Measurements from ENCODE around the gene STX11. TPM values are rescaled to one million over a fixed set of nuclear protein-coding genes. Genes with fewer than 3 reads are reported as not detected.

STX11 gene
- total RNA-seq = 10 to 100 TPM in 2 of 4 donors, 1 to 10 TPM in 2; 9.3 to 15.4 (median 11.2) TPM

DNA sequence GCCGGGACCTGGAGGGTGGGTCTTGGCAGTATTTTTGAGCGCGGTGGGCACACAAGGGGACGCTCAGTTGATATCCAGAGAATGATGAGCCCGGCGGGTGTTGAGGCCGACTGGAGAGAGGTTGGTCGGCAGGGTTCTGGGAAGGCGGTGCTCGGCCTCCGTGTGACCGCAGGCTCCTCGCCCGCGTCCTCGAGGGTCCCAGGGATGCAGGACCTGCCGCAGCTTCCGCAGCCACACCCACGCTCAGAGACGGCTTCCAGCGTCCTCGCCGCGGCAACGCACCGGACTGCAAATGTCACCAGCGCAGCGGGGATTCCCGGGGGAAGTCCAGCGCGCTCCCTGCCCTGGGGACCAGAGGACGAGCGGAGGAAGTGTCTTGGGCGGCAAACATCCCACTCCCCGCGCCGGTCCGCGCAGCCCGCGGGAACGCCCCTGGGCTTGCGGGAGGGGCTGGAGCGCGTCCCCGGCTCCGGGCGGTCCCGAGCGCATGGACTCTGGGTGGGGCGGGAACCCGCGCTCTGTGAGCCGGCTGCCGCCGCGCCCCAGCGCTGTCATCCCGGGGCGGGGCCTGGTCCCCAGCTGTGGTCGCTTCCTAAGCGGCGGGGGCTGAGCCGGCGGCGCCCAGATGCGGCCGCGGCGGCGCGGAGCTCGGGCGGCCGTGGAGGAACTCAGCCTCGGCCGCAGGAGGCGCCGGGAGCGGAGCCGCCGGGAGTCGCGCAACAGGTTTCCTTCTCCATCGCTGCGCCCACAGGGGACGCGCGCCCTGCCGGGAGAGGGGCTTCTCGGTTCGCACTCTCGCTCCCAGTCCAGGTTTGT, at the start of gene STX11:
STX11 (plus strand) TSS at position 624 of the 816 bp plus-strand sequence. CDS start 36,111 bp downstream, outside the sequence.
- TF ChIP-seq, protein P1, sequence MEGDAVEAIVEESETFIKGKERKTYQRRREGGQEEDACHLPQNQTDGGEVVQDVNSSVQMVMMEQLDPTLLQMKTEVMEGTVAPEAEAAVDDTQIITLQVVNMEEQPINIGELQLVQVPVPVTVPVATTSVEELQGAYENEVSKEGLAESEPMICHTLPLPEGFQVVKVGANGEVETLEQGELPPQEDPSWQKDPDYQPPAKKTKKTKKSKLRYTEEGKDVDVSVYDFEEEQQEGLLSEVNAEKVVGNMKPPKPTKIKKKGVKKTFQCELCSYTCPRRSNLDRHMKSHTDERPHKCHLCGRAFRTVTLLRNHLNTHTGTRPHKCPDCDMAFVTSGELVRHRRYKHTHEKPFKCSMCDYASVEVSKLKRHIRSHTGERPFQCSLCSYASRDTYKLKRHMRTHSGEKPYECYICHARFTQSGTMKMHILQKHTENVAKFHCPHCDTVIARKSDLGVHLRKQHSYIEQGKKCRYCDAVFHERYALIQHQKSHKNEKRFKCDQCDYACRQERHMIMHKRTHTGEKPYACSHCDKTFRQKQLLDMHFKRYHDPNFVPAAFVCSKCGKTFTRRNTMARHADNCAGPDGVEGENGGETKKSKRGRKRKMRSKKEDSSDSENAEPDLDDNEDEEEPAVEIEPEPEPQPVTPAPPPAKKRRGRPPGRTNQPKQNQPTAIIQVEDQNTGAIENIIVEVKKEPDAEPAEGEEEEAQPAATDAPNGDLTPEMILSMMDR (IDR thresholded peaks at IDR 0.05) = peak in 1 of 6 experiments; percentile 4
- peak in 2 of 4 donors; percentile 76 to 88 for TF ChIP-seq POLR2A (IDR thresholded peaks at IDR 0.05)
- H3K27me3 ChIP-seq = no peaks in the 10 kb centered on the region
- intact Hi-C loops (cut with DNase I) = no loop called here
- no peaks in the 10 kb centered on the region for H3K9me3 ChIP-seq
- peak within 1 kb of the TSS; percentile 77 to 88 (median 82) for H3K27ac ChIP-seq
- no peak for DNase-seq
- no peaks in the 10 kb centered on the region for H3K36me3 ChIP-seq
- peak within 1 kb of the TSS; percentile 69 to 90 (median 79) for H3K4me3 ChIP-seq
- H3K4me1 ChIP-seq = peaks cover 0 to 32% (median 8%) of the 10 kb centered on the region in 3 donors
- WGBS, 2 donors = 2 to 3% methylated on average over 7 to 16 of the region's 93 CpGs

DNA sequence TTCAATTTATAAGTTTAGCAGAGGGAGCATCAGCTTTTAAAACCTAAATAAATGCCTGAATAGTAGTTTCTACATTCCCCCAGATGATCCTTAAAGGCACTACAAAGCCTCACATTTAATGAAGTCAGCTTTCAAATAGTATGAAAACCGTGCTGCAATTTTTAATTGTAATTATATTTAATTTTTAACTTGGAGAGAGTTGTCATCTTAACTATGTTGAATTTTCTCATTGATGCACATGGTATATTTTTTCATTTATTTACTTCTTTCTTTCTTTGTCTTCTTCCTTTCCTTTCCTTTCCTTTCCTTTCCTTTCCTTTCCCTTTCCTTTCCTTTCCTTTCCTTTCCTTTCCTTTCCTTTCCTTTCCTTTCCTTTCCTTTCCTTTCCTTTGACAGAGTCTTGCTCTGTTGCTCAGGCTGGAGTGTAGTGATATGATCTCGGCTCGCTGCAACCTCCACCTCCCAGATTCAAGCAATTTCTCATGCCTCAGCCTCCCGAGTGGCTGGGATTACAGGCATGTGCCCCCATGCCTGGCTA, 47.2 kb upstream of the STX11 start:
- 76% methylated on average over 4 of the region's 4 CpGs for WGBS, 2 donors
- DNase-seq = no peak
- no peaks in the 10 kb centered on the region for H3K27me3 ChIP-seq
- H3K4me1 ChIP-seq = no peaks in the 10 kb centered on the region
- H3K27ac ChIP-seq = no peak overlapping the region
- H3K4me3 ChIP-seq = no peak overlapping the region
- TF ChIP-seq, protein P1 (IDR thresholded peaks at IDR 0.05) = no peak
- no peak for TF ChIP-seq POLR2A (IDR thresholded peaks at IDR 0.05)
- H3K36me3 ChIP-seq = no peaks in the 10 kb centered on the region
- intact Hi-C loops (cut with DNase I) = no loop called here
- H3K9me3 ChIP-seq = no peaks in the 10 kb centered on the region

DNA sequence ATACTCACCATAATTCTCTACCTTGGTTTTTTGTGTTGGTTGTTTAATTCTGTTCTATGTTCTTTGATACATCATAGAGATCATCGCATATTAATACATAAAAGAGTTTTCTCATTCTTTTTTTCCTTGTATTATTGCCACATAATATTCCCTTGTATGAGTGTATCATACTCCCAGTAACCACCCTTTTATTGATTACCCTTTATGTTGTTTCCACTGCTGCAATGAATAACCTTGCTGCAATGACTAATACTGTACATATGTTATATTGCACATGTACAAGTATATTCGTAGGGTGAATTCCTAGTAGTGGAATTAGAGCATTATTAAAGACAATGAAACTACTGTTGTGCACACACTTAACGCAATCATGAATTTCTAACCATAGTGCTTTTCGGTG, 45.8 kb upstream of the STX11 start:
- no peak overlapping the region for H3K27ac ChIP-seq
- no peak for TF ChIP-seq POLR2A (IDR thresholded peaks at IDR 0.05)
- TF ChIP-seq, protein P1 (IDR thresholded peaks at IDR 0.05) = no peak
- H3K9me3 ChIP-seq = no peaks in the 10 kb centered on the region
- no peaks in the 10 kb centered on the region for H3K36me3 ChIP-seq
- no peaks in the 10 kb centered on the region for H3K4me1 ChIP-seq
- no peaks in the 10 kb centered on the region for H3K27me3 ChIP-seq
- intact Hi-C loops (cut with DNase I) = no loop called here
- DNase-seq = no peak
- WGBS, 2 donors = 47 to 50% methylated on average over 4 of the region's 4 CpGs
- H3K4me3 ChIP-seq = no peak overlapping the region

DNA sequence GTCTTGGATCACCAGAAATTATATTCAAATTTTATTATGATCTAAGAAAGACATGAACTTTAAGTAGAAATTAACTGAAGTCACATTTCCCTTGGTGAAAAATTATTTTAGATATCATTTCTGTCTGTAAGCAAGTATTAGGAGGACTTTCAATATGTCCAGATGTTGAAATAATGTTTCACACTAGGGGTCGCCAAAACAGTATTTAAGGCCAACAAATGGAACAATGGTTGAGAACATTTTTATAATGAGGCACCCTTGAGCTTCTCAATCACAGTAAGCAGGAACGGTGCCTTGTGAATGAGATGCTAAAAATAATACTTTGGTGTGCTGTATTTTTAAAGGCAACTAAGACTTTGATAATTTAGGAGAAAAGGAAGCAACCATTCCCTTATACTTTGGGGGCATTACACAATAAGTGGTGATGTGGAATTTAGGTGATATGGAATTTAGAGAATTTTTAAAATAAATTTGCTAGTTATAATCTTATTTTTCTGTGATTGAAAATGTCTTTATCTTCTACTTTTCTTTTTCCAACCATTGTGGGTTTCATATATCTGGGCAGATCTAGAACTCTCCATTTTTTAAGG, 45.3 kb upstream of the STX11 start:
- Histone ChIP-seq H3K27ac (no peak overlapping the region), H3K9me3 (no peaks in the 10 kb centered on the region), H3K27me3 (no peaks in the 10 kb centered on the region), H3K4me3 (no peak overlapping the region), H3K36me3 (no peaks in the 10 kb centered on the region), H3K4me1 (no peaks in the 10 kb centered on the region)
- no peak for DNase-seq
- no peak for TF ChIP-seq POLR2A (IDR thresholded peaks at IDR 0.05)
- TF ChIP-seq, protein P1 (IDR thresholded peaks at IDR 0.05) = peak; percentile 46 to 78 (median 56)
- WGBS, 2 donors = 0% methylated on average over 2 of the region's 2 CpGs
- intact Hi-C loops (cut with DNase I) = loop anchor here (5.0 kb wide), 2 partner anchors 107 to 377 kb away; no protein-coding TSS in a partner anchor

DNA sequence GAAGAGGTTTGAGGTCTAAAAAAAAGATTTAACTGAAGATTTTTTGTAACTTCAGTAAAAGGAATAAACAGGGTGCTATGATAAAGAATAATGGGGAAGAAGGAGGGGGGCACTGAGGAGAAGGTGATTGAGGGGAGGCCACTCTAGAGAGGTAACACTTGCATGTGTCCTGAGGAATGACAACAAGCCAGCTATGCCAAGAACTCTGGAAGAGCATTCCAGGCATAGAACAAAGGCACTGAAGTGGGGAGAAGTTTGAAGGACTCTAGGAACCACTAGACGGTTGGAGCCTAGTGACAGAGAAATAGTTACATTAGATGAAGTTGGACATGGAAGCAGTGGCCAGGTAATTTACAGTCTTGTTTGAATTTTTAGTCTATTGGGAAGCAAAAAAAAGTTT, 44.1 kb upstream of the STX11 start:
- H3K4me3 ChIP-seq = no peak overlapping the region
- no peak for DNase-seq
- H3K27me3 ChIP-seq = no peaks in the 10 kb centered on the region
- no peaks in the 10 kb centered on the region for H3K36me3 ChIP-seq
- no peaks in the 10 kb centered on the region for H3K4me1 ChIP-seq
- TF ChIP-seq, protein P1 (IDR thresholded peaks at IDR 0.05) = no peak
- TF ChIP-seq POLR2A (IDR thresholded peaks at IDR 0.05) = no peak
- intact Hi-C loops (cut with DNase I) = loop anchor here (5.0 kb wide), 2 partner anchors 106 to 376 kb away; no protein-coding TSS in a partner anchor
- H3K27ac ChIP-seq = no peak overlapping the region
- H3K9me3 ChIP-seq = no peaks in the 10 kb centered on the region
- WGBS, 2 donors = 67 to 88% methylated on average over 1 of the region's 1 CpG
